22Rv1 (cell line): ENCODE data around the gene NET1.

Experiments used
- ZFX ChIP-seq: fragments of 450-650 bp; IDR thresholded peaks from 2 replicates; pipeline ENCODE4 v1.6.1; 2017; ENCODE audit warnings: antibody characterized with exemption, borderline replicate concordance
- TF ChIP-seq, protein P1 (sequence below): fragments of 450-650 bp; IDR thresholded peaks from 2 replicates; pipeline ENCODE4 v1.5.1; 2017; ENCODE audit warnings: mild to moderate bottlenecking

DNA sequence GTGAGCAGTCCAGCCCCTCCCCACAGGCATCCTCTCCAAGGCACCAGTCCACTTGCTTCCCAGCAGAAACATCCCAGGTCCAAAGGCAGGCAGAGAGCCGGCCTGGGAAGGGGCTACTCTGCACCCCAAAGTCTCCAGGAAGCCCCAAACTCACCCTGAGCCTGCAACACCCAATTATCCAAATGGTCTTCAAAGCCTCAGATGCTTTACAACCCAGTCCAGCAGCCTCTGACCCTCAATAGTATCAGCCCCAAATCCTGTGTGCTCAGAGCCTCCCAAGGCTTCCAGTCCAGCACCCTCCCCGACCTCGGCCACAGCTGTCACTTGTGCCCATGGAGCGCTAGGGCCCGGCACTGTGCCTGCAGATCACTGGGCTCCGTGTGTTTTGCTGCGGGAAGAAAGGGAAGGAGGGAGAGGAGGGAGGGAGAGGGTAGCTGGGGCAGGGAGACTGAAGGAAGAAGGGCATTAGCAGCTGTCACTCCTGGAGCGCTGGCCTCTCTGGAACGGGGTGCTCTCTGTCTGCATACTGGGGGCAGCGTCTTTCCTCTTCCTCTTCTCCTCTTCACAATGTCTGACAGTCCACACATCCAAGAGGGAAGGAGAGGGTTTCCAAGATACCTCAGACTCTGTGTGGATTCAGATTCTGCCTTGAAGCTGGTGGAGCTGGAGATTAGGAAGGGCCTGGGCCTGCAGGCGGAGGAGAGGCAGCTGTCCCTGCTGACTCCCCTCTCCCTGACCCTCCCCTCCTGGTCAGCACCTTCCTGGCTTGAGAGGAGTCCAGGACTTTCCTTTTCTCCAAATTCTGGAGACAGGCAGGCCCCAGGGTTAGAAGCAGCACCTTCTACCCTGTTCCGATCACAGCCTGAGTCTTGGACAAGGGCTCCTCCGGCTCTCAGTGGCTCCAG lies 73.8 kb downstream of the NET1 start:
- TF ChIP-seq, protein P1, sequence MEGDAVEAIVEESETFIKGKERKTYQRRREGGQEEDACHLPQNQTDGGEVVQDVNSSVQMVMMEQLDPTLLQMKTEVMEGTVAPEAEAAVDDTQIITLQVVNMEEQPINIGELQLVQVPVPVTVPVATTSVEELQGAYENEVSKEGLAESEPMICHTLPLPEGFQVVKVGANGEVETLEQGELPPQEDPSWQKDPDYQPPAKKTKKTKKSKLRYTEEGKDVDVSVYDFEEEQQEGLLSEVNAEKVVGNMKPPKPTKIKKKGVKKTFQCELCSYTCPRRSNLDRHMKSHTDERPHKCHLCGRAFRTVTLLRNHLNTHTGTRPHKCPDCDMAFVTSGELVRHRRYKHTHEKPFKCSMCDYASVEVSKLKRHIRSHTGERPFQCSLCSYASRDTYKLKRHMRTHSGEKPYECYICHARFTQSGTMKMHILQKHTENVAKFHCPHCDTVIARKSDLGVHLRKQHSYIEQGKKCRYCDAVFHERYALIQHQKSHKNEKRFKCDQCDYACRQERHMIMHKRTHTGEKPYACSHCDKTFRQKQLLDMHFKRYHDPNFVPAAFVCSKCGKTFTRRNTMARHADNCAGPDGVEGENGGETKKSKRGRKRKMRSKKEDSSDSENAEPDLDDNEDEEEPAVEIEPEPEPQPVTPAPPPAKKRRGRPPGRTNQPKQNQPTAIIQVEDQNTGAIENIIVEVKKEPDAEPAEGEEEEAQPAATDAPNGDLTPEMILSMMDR, result no peak
- TF ChIP-seq ZFX, result no peak
